ENCODE results near the gene SPATA19.

GRCh38 chr11:133893381-133893780 is 48.1 kb upstream of the SPATA19 start:
- no peak for TF ChIP-seq POLR2A (IDR thresholded peaks at IDR 0.05)
- TF ChIP-seq, protein P1, sequence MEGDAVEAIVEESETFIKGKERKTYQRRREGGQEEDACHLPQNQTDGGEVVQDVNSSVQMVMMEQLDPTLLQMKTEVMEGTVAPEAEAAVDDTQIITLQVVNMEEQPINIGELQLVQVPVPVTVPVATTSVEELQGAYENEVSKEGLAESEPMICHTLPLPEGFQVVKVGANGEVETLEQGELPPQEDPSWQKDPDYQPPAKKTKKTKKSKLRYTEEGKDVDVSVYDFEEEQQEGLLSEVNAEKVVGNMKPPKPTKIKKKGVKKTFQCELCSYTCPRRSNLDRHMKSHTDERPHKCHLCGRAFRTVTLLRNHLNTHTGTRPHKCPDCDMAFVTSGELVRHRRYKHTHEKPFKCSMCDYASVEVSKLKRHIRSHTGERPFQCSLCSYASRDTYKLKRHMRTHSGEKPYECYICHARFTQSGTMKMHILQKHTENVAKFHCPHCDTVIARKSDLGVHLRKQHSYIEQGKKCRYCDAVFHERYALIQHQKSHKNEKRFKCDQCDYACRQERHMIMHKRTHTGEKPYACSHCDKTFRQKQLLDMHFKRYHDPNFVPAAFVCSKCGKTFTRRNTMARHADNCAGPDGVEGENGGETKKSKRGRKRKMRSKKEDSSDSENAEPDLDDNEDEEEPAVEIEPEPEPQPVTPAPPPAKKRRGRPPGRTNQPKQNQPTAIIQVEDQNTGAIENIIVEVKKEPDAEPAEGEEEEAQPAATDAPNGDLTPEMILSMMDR (IDR thresholded peaks at IDR 0.05): no peak

Measured in heart left ventricle (tissue), 13 donors.